ENCODE results near the gene IL1RAPL1. TPM values are rescaled to one million over a fixed set of nuclear protein-coding genes. Genes with fewer than 3 reads are reported as not detected.
"Not testable (repeated sequence)": the region's sequence is repeated elsewhere in the genome, so short reads cannot be mapped to it uniquely, and the experiment has no call there.

The IL1RAPL1 gene
- total RNA-seq, 4 donors from 2014 or later, result 0.24 to 6.2 TPM; not detected in 2

GRCh38 chrX:29090811-29091210 is 503.6 kb downstream of the IL1RAPL1 start:
- Histone ChIP-seq H3K4me1 (no peaks in the 10 kb centered on the region), H3K36me3 (no peaks in the 10 kb centered on the region), H3K4me3 (no peak overlapping the region), H3K9me3 (no peaks in the 10 kb centered on the region), H3K27me3 (no peaks in the 10 kb centered on the region), H3K27ac (no peak overlapping the region)
- DNase-seq, result no peak
- no peak for TF ChIP-seq POLR2A (IDR thresholded peaks at IDR 0.05)
- TF ChIP-seq CTCF (IDR thresholded peaks at IDR 0.05), result no peak
- intact Hi-C loops (cut with DNase I; ENCODE audit: low total_unique reads), result no loop called here

GRCh38 chrX:29107231-29107630 is 520.0 kb downstream of the IL1RAPL1 start:
- Histone ChIP-seq H3K27ac (no peak overlapping the region), H3K9me3 (no peaks in the 10 kb centered on the region), H3K27me3 (no peaks in the 10 kb centered on the region), H3K4me3 (no peak overlapping the region), H3K36me3 (no peaks in the 10 kb centered on the region), H3K4me1 (no peaks in the 10 kb centered on the region)
- TF ChIP-seq POLR2A (IDR thresholded peaks at IDR 0.05) (no peak), CTCF (IDR thresholded peaks at IDR 0.05) (no peak)
- no peak for DNase-seq
- intact Hi-C loops (cut with DNase I; ENCODE audit: low total_unique reads), result no loop called here

- no peaks in the 10 kb centered on the region for H3K4me1 ChIP-seq
- H3K27ac ChIP-seq, result no peak overlapping the region
- no peaks in the 10 kb centered on the region for H3K9me3 ChIP-seq
- H3K27me3 ChIP-seq, result no peaks in the 10 kb centered on the region
- intact Hi-C loops (cut with DNase I; ENCODE audit: low total_unique reads), result no loop called here
- DNase-seq, result no peak
- H3K36me3 ChIP-seq, result no peaks in the 10 kb centered on the region
- H3K4me3 ChIP-seq, result no peak overlapping the region
- TF ChIP-seq CTCF (IDR thresholded peaks at IDR 0.05) (no peak), POLR2A (IDR thresholded peaks at IDR 0.05) (no peak)
These were observed 522.8 kb downstream of the IL1RAPL1 start for GRCh38 chrX:29110041-29110440.

GRCh38 chrX:29113221-29113620 is 526.0 kb downstream of the IL1RAPL1 start:
- Histone ChIP-seq H3K27me3 (no peaks in the 10 kb centered on the region), H3K4me1 (no peaks in the 10 kb centered on the region), H3K9me3 (no peaks in the 10 kb centered on the region), H3K4me3 (no peak overlapping the region), H3K36me3 (no peaks in the 10 kb centered on the region), H3K27ac (no peak overlapping the region)
- TF ChIP-seq CTCF (IDR thresholded peaks at IDR 0.05), result no peak
- no peak for TF ChIP-seq POLR2A (IDR thresholded peaks at IDR 0.05)
- no peak for DNase-seq
- intact Hi-C loops (cut with DNase I; ENCODE audit: low total_unique reads), result no loop called here

- H3K27me3 ChIP-seq; H3K9me3 ChIP-seq; intact Hi-C loops (cut with DNase I; ENCODE audit: low total_unique reads); H3K4me3 ChIP-seq; DNase-seq; H3K36me3 ChIP-seq; H3K27ac ChIP-seq; H3K4me1 ChIP-seq: not testable (repeated sequence)
These were observed 535.6 kb downstream of the IL1RAPL1 start for GRCh38 chrX:29122817-29123216.

GRCh38 chrX:29130905-29131304 is 543.7 kb downstream of the IL1RAPL1 start:
- Histone ChIP-seq H3K27me3 (no peaks in the 10 kb centered on the region), H3K36me3 (no peaks in the 10 kb centered on the region), H3K27ac (no peak overlapping the region), H3K4me1 (no peaks in the 10 kb centered on the region), H3K9me3 (no peaks in the 10 kb centered on the region), H3K4me3 (no peak overlapping the region)
- TF ChIP-seq POLR2A (IDR thresholded peaks at IDR 0.05), result no peak
- TF ChIP-seq CTCF (IDR thresholded peaks at IDR 0.05), result no peak
- no peak for DNase-seq
- intact Hi-C loops (cut with DNase I; ENCODE audit: low total_unique reads), result no loop called here
